Hepatocyte (in vitro differentiated cells): ENCODE results near the gene CEP295NL. TPM values are rescaled to one million over a fixed set of nuclear protein-coding genes. Genes with fewer than 3 reads are reported as not detected.

Experiments
- DNase-seq: peaks from one replicate; pipeline ENCODE4 v3.0.0-alpha.2; 2016; ENCODE audit warnings: low spot score
- H2AFZ ChIP-seq: fragments of 200-600 bp; sonication (generic); 2 replicates; pipeline ENCODE4 v1.6.0; 2016; ENCODE audit warnings: antibody characterized with exemption, mild to moderate bottlenecking
- H3K27ac ChIP-seq: fragments of 200-600 bp; sonication (generic); 2 replicates; pipeline ENCODE4 v1.5.1; 2016; ENCODE audit warnings: mild to moderate bottlenecking
- H3K27me3 ChIP-seq: fragments of 200-600 bp; sonication (generic); 2 replicates; pipeline ENCODE4 v1.6.1; 2016
- H3K36me3 ChIP-seq: fragments of 200-600 bp; sonication (generic); replicated peaks from 2 replicates; pipeline ENCODE4 v1.5.1; 2016; ENCODE audit warnings: low read depth; ENCODE audit not compliant: insufficient read depth
- H3K4me1 ChIP-seq: fragments of 200-600 bp; sonication (generic); 2 replicates; pipeline ENCODE4 v1.5.1; 2016; ENCODE audit warnings: mild to moderate bottlenecking, moderate library complexity; ENCODE audit not compliant: insufficient read depth
- H3K4me2 ChIP-seq: fragments of 200-600 bp; sonication (generic); 2 replicates; pipeline ENCODE4 v1.6.0; 2016
- H3K4me3 ChIP-seq: fragments of 200-600 bp; sonication (generic); 2 replicates; pipeline ENCODE4 v1.5.1; 2016; ENCODE audit warnings: mild to moderate bottlenecking
- H3K79me2 ChIP-seq: fragments of 200-600 bp; sonication (generic); 2 replicates; pipeline ENCODE4 v1.6.0; 2017; ENCODE audit warnings: mild to moderate bottlenecking
- H3K9me2 ChIP-seq: fragments of 200-600 bp; sonication (generic); replicated peaks from 2 replicates; pipeline ENCODE4 v1.6.0; 2017; ENCODE audit warnings: mild to moderate bottlenecking; ENCODE audit not compliant: insufficient read depth
- H3K9me3 ChIP-seq: fragments of 200-600 bp; sonication (generic); 2 replicates; pipeline ENCODE4 v1.5.1; 2016; ENCODE audit warnings: low read depth, mild to moderate bottlenecking
- H4K20me1 ChIP-seq: fragments of 200-600 bp; sonication (generic); 2 replicates; pipeline ENCODE4 v1.6.0; 2016; ENCODE audit warnings: mild to moderate bottlenecking; ENCODE audit not compliant: insufficient read depth, poor library complexity, severe bottlenecking
- CTCF ChIP-seq: fragments of 200-600 bp; sonication (generic); IDR thresholded peaks from 2 replicates; pipeline ENCODE4 v1.5.1; 2016; ENCODE audit warnings: antibody characterized with exemption, mild to moderate bottlenecking; ENCODE audit not compliant: poor library complexity
- EZH2 ChIP-seq: fragments of 200-600 bp; sonication (generic); IDR thresholded peaks from 2 replicates; pipeline ENCODE4 v1.6.1; 2016; ENCODE audit warnings: antibody characterized with exemption, mild to moderate bottlenecking, borderline replicate concordance
- EZH2phosphoT487 ChIP-seq: fragments of 200-600 bp; sonication (generic); IDR thresholded peaks from one replicate; pipeline ENCODE4 v1.6.1; 2018; ENCODE audit warnings: antibody characterized with exemption, mild to moderate bottlenecking, low read depth, moderate library complexity; ENCODE audit not compliant: unreplicated experiment, severe bottlenecking
- WGBS: methylation state at CpG from one replicate; pipeline ENCODE4 v1.1.6; 2016; ENCODE audit warnings: low lambda C conversion rate; ENCODE audit errors: missing lambda C conversion rate; 5-methylcytosine and 5-hydroxymethylcytosine counted together
- polyA plus RNA-seq: library from polyadenylated mRNA; unstranded; fragments of >200 nt; fragmentation: Nextera tagmentation; extraction: Ambion mirVana; gene quantifications from 2 replicates; pipeline ENCODE4 v1.2.1, GENCODE V29; 2016
- total RNA-seq: library from RNA; depleted of rRNA; stranded (reverse); fragments of >200 nt; gene quantifications from 2 replicates; pipeline ENCODE4 v1.2.3, GENCODE V29; 2014

CEP295NL gene
- total and polyA plus RNA-seq, 2 experiments from 2014 or later, result 0.17 to 0.97 TPM

- Histone ChIP-seq H3K4me3 (no peak overlapping the region), H3K36me3 (no peaks in the 10 kb centered on the region), H3K4me1 (peaks cover 9% of the 10 kb centered on the region), H3K4me2 (no peak overlapping the region), H3K9me2 (no peaks in the 10 kb centered on the region), H2AFZ (no peak overlapping the region), H3K79me2 (no peaks in the 10 kb centered on the region), H3K27me3 (no peaks in the 10 kb centered on the region), H3K9me3 (no peaks in the 10 kb centered on the region), H3K27ac (no peak overlapping the region), H4K20me1 (no peaks in the 10 kb centered on the region)
- DNase-seq, result no peak
- no peak for TF ChIP-seq EZH2phosphoT487
- TF ChIP-seq EZH2, result no peak
- TF ChIP-seq CTCF, result no peak
- 73% methylated on average over 6 of the region's 6 CpGs for WGBS
These were observed 37.7 kb upstream of the CEP295NL start for GRCh38 chr17:78940708-78941107.

GRCh38 chr17:78940258-78940657, 37.3 kb upstream of the CEP295NL start:
- H3K79me2 ChIP-seq, result no peaks in the 10 kb centered on the region
- WGBS, result 91% methylated on average over 5 of the region's 5 CpGs
- H2AFZ ChIP-seq, result no peak overlapping the region
- no peaks in the 10 kb centered on the region for H3K9me2 ChIP-seq
- no peaks in the 10 kb centered on the region for H3K27me3 ChIP-seq
- H4K20me1 ChIP-seq, result no peaks in the 10 kb centered on the region
- TF ChIP-seq EZH2, result no peak
- no peak for TF ChIP-seq CTCF
- no peak for TF ChIP-seq EZH2phosphoT487
- H3K27ac ChIP-seq, result no peak overlapping the region
- no peak overlapping the region for H3K4me2 ChIP-seq
- no peaks in the 10 kb centered on the region for H3K9me3 ChIP-seq
- peaks cover 13% of the 10 kb centered on the region for H3K4me1 ChIP-seq
- no peak overlapping the region for H3K4me3 ChIP-seq
- no peak for DNase-seq
- H3K36me3 ChIP-seq, result no peaks in the 10 kb centered on the region

GRCh38 chr17:78939615-78940014, 36.6 kb upstream of the CEP295NL start:
- whole genome bisulfite sequencing, result 83% methylated on average over 6 of the region's 6 CpGs
- Histone ChIP-seq H3K9me3 (no peaks in the 10 kb centered on the region), H3K27me3 (no peaks in the 10 kb centered on the region), H3K36me3 (no peaks in the 10 kb centered on the region), H3K4me2 (no peak overlapping the region), H3K4me1 (peaks cover 20% of the 10 kb centered on the region), H3K79me2 (no peaks in the 10 kb centered on the region), H3K27ac (no peak overlapping the region), H3K9me2 (no peaks in the 10 kb centered on the region), H4K20me1 (no peaks in the 10 kb centered on the region), H2AFZ (no peak overlapping the region), H3K4me3 (no peak overlapping the region)
- DNase-seq, result no peak
- TF ChIP-seq CTCF (no peak), EZH2 (no peak), EZH2phosphoT487 (no peak)

GRCh38 chr17:78937561-78937960, 34.6 kb upstream of the CEP295NL start:
- Histone ChIP-seq H3K4me1 (peaks cover 33% of the 10 kb centered on the region), H3K36me3 (no peaks in the 10 kb centered on the region), H3K4me2 (no peak overlapping the region), H3K27me3 (no peaks in the 10 kb centered on the region), H4K20me1 (no peaks in the 10 kb centered on the region), H3K9me2 (no peaks in the 10 kb centered on the region), H3K4me3 (no peak overlapping the region), H3K9me3 (no peaks in the 10 kb centered on the region), H3K27ac (no peak overlapping the region), H3K79me2 (no peaks in the 10 kb centered on the region), H2AFZ (no peak overlapping the region)
- DNase-seq, result no peak
- TF ChIP-seq CTCF (no peak), EZH2 (no peak), EZH2phosphoT487 (no peak)
- WGBS, result 78% methylated on average over 11 of the region's 11 CpGs
